ENCODE results near the gene ZYX. TPM values are rescaled to one million over a fixed set of nuclear protein-coding genes. Genes with fewer than 3 reads are reported as not detected.
"Not testable (repeated sequence)": the region's sequence is repeated elsewhere in the genome, so short reads cannot be mapped to it uniquely, and the experiment has no call there.

Gene ZYX
- total and polyA plus RNA-seq, 2 donors (not counting 1 experiment from before 2014, with no cell fraction given): 32.3 to 53.8 TPM

DNA sequence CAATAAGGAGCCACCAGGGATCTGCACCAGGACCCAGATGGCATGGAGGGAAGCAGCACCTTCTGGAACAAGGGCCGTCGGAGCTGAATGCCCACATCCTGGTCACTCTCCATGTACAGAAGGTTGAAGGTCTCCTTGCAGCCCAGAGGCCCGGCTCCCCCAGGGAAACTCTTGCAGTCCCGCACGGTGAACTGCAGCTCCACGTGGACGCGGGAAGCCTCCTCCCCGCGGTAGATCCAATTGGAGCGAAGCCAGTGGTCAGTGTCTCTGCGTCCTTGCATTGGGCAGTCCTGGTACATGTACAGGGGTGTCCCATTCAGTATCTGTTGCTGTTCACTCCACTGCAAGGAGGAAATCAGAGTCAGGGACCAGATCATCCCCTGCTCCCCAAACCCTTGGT, 20.1 kb downstream of the ZYX start:
- intact Hi-C loops (cut with micrococcal nuclease): no loop called here
- Histone ChIP-seq H3K27me3 (replicated peaks in 1 of 4; ENCODE audit: control extremely low read depth in 1 of 4, control insufficient read depth in 3 of 4, insufficient read depth in 4 of 4, low read length in 3 of 4) (no peaks in the 10 kb centered on the region), H3K4me1 (ENCODE audit: control insufficient read depth in 2 of 2, insufficient read depth in 2 of 2, low read length in 2 of 2) (no peaks in the 10 kb centered on the region), H3K27ac (ENCODE audit: low read length in 2 of 2) (no peak overlapping the region), H3K4me3 (ENCODE audit: control extremely low read depth in 1 of 5, extremely low read depth in 1 of 5, insufficient read depth in 1 of 5, low read depth in 2 of 5, low read length in 4 of 5) (no peak overlapping the region), H3K9ac (ENCODE audit: low read length) (no peak overlapping the region), H3K36me3 (replicated peaks in 1 of 2; ENCODE audit: control extremely low read depth in 1 of 2, control insufficient read depth in 1 of 2, extremely low read depth in 1 of 2, insufficient read depth in 2 of 2, low read length in 1 of 2) (no peaks in the 10 kb centered on the region), H4K20me1 (ENCODE audit: control insufficient read depth, insufficient read depth, low read length, poor library complexity, severe bottlenecking) (no peaks in the 10 kb centered on the region), H2AFZ (ENCODE audit: insufficient read depth, low read depth, low read length, poor library complexity, severe bottlenecking) (no peak overlapping the region), H3K79me2 (ENCODE audit: control insufficient read depth, insufficient read depth, low read length) (no peaks in the 10 kb centered on the region), H3K9me3 (ENCODE audit: control extremely low read depth in 1 of 3, control insufficient read depth in 2 of 3, insufficient read depth in 1 of 3, low read length in 2 of 3) (no peaks in the 10 kb centered on the region), H3K4me2 (replicated peaks; ENCODE audit: low read depth, low read length, poor library complexity, severe bottlenecking) (no peak overlapping the region)
- WGBS (ENCODE audit: insufficient coverage): over 99% methylated on average over 12 of the region's 12 CpGs
- H3K4me1 Mint-ChIP-seq: no peaks in the 10 kb centered on the region
- no peak overlapping the region for H3K27ac Mint-ChIP-seq
- DNase-seq (no peak), ATAC-seq (ENCODE audit: low read depth) (no peak)
- POLR2A ChIA-PET: interaction anchor here (0.6 kb wide), 1 partner anchor 21 kb away, joined by 6 read pairs; no protein-coding TSS in a partner anchor
- H3K4me3 Mint-ChIP-seq: no peak overlapping the region
- H3K27me3 Mint-ChIP-seq: no peaks in the 10 kb centered on the region
- TF ChIP-seq, protein P1, sequence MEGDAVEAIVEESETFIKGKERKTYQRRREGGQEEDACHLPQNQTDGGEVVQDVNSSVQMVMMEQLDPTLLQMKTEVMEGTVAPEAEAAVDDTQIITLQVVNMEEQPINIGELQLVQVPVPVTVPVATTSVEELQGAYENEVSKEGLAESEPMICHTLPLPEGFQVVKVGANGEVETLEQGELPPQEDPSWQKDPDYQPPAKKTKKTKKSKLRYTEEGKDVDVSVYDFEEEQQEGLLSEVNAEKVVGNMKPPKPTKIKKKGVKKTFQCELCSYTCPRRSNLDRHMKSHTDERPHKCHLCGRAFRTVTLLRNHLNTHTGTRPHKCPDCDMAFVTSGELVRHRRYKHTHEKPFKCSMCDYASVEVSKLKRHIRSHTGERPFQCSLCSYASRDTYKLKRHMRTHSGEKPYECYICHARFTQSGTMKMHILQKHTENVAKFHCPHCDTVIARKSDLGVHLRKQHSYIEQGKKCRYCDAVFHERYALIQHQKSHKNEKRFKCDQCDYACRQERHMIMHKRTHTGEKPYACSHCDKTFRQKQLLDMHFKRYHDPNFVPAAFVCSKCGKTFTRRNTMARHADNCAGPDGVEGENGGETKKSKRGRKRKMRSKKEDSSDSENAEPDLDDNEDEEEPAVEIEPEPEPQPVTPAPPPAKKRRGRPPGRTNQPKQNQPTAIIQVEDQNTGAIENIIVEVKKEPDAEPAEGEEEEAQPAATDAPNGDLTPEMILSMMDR (IDR thresholded peaks at IDR 0.05): no peak
- TF ChIP-seq EZH2 (IDR thresholded peaks at IDR 0.05; ENCODE audit: borderline replicate concordance, insufficient read depth, low read depth, low read length, poor library complexity, severe bottlenecking): no peak
- CTCF ChIA-PET: interaction anchor here (1.0 to 2.0 kb wide), 2 partner anchors 16 to 161 kb away, joined by 4 to 5 read pairs; no protein-coding TSS in a partner anchor
- no peaks in the 10 kb centered on the region for H3K9me3 Mint-ChIP-seq (ENCODE audit: insufficient read depth)

DNA sequence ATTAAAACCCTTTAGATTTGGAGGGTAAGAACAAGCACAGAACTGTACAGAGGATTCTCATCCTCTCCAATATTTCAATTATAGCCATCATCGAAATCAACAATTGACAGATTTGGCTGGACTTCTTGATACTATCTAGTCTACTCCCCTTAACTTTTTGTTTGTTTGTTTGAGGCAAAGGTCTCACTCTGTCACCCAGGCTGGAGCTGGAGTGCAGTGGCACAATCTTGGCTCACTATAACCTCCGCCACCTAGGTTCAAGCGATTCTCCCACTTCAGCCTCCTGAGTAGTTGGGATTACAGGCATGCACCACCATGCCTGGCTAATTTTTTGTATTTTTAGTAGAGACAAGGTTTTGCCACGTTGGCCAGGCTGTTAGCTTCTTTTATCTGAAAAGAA, 21.1 kb downstream of the ZYX start:
- not testable (repeated sequence) for H3K27ac Mint-ChIP-seq; ATAC-seq (ENCODE audit: low read depth)

More for the DNA sequence above, 21.1 kb downstream of the ZYX start:
- H3K27me3 Mint-ChIP-seq; H3K79me2 ChIP-seq (ENCODE audit: control insufficient read depth, insufficient read depth, low read length); H3K9me3 Mint-ChIP-seq (ENCODE audit: insufficient read depth); H3K36me3 ChIP-seq (replicated peaks in 1 of 2; ENCODE audit: control extremely low read depth in 1 of 2, control insufficient read depth in 1 of 2, extremely low read depth in 1 of 2, insufficient read depth in 2 of 2, low read length in 1 of 2); H3K4me3 Mint-ChIP-seq; H3K9me3 ChIP-seq (ENCODE audit: control extremely low read depth in 1 of 3, control insufficient read depth in 2 of 3, insufficient read depth in 1 of 3, low read length in 2 of 3); H3K4me1 ChIP-seq (ENCODE audit: control insufficient read depth in 2 of 2, insufficient read depth in 2 of 2, low read length in 2 of 2); H2AFZ ChIP-seq (ENCODE audit: insufficient read depth, low read depth, low read length, poor library complexity, severe bottlenecking); H3K27ac ChIP-seq (ENCODE audit: low read length in 2 of 2); H3K4me3 ChIP-seq (ENCODE audit: control extremely low read depth in 1 of 5, extremely low read depth in 1 of 5, insufficient read depth in 1 of 5, low read depth in 2 of 5, low read length in 4 of 5); H3K9ac ChIP-seq (ENCODE audit: low read length); POLR2A ChIA-PET; H3K4me1 Mint-ChIP-seq; H3K4me2 ChIP-seq (replicated peaks; ENCODE audit: low read depth, low read length, poor library complexity, severe bottlenecking); H4K20me1 ChIP-seq (ENCODE audit: control insufficient read depth, insufficient read depth, low read length, poor library complexity, severe bottlenecking); DNase-seq; intact Hi-C loops (cut with micrococcal nuclease); H3K27me3 ChIP-seq (replicated peaks in 1 of 4; ENCODE audit: control extremely low read depth in 1 of 4, control insufficient read depth in 3 of 4, insufficient read depth in 4 of 4, low read length in 3 of 4): not testable (repeated sequence)
- CTCF ChIA-PET: interaction anchor here (1.0 to 2.0 kb wide), 3 partner anchors 14 to 162 kb away, joined by 4 to 5 read pairs (median 4); no protein-coding TSS in a partner anchor
- no CpG with 5 or more reads among the region's 4 CpGs for WGBS (ENCODE audit: insufficient coverage)
